HG03095 (cell line): ENCODE measurements around the gene DUSP14.
A peak's percentile ranks its signal among the peaks of the same experiment; 100 is the strongest.
"Not testable (repeated sequence)": the region's sequence is repeated elsewhere in the genome, so short reads cannot be mapped to it uniquely, and the experiment has no call there.

Source experiments
- ATAC-seq: cut with Tn5 transposase; IDR thresholded peaks from one replicate; pipeline ENCODE4 v1.9.1; 2021; ENCODE audit warnings: moderate library complexity; ENCODE audit not compliant: unreplicated experiment

DUSP14 gene

DNA sequence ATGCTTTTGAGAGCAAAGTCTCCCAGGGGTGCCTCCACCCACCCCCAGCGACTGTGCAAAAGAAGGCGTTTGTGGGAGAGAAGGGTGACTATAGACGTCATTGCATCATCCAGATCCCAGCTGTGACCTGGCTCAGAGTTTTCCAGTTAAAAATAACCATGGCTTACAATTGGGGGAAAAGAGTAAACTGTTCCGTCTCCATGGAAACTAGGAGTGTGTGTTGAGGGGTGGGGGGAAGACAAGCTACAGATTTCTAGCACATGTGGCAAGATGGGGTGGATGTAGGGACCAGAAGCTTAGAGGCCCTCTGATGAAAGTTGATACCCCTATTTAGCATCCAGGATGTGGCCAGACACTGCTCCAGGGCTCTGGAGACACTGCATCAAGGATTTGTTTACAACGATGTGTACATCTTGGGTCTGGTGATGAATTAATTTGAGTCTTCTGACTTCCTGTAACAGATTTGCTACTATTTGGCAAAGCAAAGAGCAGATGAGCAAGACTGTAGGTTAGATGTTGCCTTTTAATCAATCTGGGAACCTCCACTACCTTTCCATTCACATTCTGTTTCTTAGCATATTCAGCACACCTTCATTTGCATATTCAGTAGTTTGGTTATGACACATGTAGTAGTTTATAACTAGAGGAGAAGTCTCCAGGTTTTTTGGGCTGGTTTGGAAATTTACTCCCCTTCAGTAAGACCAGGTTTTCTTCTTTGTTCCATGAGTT is 6.2 kb upstream of the DUSP14 start:
- ATAC-seq = no peak

DNA sequence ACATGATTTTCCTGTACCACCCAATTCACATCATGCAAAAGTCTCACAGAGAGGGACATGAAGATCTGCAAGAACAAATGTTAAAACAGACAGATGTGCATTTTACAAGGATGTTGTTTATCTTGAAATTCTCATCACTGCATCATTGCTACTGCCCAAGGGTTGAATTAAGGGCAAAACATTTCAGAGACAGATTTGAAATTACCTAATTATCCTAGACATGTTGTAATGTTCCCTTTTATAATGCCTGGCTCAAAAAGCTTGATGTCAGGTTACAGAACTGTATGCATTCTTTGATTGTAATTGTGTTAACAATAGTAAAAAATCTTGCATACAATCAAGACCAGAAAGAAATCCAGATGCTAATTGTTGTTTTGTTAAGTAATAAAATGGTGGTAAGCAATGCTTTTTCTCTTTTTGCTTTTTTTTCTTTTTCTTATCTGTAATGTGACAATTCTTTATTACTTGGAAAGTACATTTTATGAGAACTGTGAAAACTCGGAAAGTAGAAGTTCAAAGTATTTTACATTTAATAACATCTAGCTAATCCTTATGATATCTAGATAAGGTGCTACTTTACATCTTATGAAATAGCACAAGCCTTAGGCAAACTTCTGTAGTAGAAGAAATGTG is 3.6 kb upstream of the DUSP14 start:
- ATAC-seq = no peak

DNA sequence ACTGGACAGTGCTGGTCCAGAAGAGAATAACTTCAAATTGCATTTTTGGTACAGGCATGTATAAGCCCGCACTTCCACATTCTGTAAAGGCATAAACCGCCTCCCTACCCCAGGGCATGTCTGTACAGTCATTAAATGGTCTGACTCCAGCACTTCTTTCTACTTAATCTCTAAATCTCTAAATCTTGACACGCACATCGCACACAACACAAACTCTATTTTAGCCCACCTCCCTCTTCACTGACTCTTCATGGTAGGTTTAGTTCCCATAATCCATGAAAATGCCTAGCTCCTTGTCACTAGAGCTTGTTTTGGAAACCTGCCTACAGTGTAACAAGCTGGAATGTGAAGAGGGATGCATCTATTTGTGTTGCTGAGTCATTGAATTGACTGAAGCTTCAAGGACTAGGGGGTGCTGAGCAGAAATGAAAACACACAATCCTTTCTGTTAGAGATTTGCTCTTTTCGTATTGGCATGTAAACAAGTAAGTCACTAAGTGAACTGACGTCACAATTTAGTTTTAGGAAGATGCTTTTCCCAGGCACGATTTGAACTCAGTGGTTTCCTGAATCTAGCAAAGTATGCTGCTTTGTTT is 1.6 kb upstream of the DUSP14 start:
- no peak for ATAC-seq

DNA sequence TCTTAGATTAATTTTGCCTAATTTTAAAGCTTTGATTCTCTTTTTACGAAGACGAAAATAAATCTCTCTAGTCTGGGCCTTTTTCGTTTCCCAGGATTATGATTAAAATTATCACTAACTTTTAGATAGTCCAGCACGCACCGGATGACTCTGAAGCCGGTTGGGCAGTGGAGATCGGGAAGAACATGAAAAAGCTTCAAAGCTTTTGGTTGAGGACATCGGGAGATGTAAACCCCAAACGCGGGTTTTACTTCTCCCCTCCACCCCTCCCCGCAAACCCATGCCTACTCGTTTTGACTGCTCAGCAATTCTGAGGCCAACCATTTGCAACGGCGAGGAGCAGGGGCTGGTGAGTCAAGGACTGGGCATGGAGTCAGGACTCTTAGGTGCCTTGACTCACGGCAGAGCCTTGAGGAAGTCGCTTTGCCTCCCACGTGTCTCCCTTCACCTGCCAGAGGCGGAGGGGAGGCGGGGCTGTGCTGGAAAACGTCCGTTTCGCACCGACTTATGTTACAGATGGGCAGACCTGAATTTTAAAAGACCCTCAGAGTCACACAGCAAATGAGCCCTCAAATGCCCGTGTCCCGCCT is 989 bp upstream of the DUSP14 start:
- no peak for ATAC-seq

DNA sequence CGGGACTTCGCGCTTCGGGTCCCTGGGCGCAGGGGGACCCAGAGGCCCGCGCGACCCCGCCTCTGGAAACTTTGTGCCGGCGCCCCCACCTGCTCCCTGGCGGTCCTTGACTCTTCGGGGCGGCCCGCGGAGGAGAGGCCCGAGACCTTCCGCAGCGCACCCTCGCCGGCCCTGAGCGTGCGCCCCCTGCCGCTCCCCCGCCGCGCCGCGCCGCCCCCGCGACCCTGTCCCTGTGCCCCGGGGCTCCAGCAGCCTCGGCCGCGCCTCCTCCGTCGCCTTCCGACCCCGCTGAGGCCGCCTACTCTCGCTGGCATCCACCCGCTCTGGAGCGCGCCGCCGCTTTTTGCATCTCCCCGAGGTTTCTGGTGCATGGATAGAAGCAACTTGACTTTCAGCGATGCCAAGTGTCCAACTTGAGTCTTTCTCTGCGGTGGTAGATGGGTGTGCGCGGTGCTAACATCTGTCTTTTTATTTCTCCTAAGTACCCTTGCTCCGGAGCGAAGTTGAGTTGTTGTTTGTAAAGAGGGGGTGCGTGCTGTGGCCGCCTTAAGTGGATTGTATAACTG is 414 bp downstream of the DUSP14 start:
- peak; percentile 35 for ATAC-seq

DNA sequence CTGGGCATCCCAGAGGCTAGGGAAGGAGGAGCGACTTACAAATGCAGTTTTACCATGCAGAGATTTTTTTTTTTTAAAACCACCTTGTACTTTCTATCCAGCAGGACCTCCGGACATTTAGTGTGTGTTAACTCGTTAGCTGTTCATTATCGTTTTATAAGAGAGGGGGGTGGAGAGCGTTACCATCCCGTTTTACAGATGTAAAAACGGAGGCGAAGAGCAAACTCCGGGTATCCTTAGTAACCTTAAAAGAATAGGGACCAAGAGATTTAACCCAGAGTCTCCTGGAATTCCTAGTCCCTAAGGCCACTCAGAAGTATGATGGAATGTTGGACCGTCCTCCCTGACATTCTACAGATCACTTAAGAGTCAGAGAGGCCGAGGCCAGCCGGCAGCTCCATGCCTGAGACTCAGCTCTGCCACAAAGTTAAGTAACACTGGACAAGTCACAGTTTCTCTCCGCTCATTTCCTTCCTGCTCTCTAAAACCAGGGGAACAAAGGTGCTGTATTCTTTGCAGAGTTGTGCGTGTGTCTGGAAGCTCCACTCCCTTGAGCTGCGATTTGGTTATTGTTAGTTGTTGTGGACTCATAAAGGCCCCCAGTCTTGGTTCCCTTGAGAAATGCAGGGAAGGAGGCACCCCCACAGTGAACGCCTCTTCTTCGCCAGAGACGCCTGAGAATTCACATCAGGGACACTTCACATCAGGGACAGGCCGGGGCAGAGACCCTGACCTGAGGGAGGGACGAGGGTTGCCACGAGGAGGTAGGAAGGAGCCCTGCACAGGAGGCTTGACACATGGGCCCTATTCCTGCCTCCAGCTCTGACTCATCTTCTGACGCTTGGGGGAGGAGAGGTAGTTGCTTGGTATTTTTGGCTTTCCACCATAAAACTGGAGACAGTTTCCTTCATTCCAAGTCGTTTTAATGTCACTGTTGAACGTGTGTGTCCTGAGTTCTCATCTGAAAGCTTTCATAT is 1.2 kb downstream of the DUSP14 start:
- ATAC-seq = no peak

DNA sequence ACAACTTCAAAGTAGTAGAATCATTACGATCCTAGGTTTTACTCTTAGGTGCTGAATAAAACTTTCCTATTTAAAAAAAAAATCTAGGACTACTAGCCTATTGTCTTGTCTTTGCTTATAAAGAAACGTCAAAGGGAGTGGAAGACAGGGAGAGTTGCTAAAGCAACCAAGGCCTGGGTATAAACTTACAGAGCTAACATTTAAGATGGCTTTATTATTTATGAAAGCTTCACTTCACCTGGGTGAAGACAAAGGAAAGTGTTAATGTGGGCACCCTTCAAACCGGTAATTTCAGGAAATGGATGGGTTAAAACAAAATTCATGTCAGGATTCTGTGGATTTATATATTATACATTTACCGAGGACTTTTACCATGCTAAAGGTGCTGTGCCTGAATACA is 2.5 kb downstream of the DUSP14 start:
- no peak for ATAC-seq

DNA sequence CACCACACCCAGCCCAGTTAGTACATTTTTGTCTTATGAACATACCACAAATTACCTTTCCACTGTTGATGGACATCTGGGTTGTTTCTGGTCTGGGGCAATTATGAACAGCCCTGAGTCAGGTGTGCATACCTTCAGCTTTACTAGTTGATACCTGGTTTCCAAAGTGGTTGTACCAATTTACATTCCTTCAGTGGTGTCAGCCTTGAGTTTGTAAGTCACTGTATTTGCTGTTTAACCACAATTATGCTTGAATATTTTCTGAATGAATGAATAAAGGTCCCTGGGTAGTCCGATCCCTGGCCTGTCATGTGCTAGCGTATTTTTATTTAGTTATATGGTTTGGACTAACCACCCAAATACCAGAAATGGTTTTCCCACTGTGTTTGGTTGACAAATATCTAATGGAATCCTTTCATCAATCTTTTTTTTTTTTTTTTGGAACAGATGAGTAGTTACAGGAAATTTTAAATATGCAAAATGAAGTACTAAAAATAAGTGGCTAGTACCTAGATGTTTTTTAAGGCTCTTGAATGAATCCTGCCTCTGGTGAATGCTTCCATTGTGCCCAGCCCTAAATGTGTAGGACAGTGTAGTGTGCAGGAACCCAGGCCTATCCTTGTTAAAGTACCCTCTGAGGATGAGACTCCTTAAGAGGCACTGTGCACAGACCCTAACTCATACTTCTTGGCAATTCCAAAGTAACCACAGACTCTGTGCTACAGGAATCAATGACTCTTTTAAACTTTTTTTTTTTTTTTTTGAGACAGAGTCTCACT is 3.7 kb downstream of the DUSP14 start:
- no peak for ATAC-seq

DNA sequence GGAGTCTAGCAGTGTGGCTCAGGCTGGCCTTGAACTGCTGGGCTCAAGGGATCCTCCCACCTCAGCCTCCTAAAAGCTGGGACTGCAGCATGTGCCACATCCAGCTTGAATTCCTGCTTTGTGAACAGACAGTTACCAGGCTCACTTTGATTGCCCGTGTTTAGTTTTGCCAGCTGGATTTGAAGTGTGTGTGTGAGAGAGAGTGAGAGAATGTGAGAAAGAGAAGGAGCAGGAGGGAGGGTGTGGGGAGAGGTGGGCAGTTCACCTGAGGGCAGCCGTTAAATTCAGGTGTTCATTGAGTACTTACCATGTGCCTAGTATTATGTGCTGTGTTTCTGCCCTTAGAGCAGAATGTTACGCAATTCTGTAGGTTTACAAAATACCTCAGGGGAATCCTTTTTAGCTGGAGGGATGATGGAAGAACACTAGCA is 4.7 kb downstream of the DUSP14 start:
- ATAC-seq = no peak

DNA sequence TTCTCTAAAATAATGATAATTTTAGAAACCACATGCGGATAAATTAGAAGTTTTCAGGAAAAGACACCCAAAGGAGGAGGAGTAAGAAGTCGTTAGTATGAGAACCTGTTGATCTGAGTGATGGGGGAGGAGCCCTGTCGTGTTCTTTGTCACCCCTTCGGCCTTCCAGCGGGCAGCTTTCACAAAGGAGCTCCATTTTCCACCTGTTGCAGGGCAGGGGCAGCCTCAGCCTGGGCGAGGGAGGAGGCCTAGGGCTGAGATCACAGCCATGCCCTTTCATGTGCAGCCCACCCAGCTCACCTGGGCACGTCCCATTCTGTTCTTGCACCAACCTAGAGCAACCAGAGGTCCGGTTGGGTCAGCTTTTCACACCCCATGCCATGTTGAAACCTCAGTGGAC is 5.3 kb downstream of the DUSP14 start:
- ATAC-seq = no peak

DNA sequence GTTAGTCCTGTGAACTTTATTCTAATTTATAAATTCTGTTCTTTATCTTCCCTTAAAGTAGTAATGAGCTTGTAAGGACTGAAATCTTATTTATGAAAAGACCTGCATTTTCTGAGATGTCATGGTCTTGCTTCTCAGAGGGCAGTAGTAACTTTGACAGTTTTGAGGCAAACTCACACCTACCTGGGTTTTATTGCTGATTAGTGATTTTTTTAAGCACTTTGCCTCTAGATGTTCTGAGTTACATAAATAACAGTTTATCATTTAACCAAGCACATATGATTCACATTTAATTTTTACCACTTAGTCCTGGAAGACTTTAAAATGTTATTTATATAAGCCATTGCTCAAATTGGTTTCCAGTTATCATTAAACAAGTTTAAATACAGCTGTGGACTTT is 10.7 kb downstream of the DUSP14 start:
- no peak for ATAC-seq

DNA sequence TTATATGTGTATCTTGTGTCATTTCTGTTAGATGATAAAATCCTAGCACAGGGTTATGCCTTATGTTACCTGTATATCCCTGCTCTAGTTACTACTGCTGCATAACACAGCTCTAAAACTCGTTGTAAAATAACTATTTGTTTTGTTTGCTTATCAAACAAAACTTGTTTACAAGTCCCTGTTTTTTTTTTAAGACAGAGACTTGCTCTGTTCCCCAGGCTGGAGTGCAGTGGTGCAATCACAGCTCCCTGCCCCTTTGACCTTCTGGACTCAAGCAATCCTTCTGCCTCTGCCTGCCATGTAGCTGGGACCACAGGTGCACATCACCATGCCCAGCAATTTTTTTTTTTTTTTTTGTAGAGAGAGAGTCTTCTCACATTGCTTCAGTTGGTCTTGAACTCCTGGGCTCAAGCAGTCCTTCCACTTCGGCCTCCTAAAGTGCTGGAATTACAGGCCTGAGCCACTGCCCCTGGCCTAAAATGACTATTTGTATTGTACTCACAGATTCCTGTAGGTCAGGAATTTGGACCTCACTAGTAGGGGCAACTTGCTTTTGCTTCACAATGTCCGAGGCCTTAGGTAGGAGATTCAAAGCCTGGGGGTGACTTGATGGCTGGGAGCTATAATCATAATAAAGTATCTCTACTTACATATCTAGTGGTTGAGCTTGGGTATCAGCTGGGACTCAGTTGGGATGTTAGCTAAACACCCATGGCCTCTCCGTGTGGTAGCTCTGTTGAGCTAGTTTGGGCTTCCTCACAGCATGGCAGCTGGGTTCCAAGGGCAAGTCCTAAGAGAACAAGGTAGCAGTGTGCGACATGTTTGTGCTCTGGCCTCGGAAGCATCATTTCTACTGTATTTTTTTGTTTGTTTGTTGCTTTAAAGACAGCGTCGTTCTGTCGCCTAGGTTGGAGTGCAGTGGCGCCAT is 12.6 kb downstream of the DUSP14 start:
- ATAC-seq = no peak

DNA sequence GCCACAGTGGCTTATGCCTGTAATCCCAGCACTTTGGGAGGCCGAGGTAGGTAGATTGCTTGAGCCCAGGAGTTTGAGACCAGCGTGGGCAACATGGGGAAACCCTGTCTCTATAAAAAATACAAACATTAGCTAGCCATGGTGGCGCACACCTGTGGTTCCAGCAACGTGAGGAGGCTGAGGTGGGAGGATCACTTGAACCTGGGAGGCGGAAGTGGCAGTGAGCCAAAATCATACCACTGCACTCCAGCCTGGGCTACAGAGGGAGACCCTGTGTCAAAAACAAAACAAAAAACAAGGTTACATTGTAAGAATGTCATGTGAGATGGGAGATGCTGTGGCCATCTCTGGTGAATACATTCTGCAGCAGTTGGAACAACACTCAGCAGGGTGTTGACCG is 13.5 kb downstream of the DUSP14 start:
- ATAC-seq = no peak

DNA sequence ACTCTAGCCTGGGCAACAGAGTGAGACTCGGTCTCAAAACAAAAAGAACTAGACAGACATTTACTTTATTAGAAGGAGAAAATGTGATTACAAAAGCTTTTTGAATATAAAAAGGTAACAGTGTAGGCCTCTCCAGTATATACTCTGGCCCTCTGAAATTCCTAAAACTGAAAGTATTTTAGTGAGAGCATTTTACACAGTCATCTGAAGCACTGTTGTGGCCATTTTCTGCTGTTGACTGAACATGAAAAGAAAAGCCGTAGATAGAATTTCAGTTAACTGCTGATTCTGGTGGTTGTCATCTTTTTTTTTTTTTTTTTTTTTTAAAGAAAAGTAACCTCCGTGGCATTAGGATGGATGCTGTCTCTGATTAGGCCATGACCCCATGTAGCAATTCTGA is 15.6 kb downstream of the DUSP14 start:
- no peak for ATAC-seq

DNA sequence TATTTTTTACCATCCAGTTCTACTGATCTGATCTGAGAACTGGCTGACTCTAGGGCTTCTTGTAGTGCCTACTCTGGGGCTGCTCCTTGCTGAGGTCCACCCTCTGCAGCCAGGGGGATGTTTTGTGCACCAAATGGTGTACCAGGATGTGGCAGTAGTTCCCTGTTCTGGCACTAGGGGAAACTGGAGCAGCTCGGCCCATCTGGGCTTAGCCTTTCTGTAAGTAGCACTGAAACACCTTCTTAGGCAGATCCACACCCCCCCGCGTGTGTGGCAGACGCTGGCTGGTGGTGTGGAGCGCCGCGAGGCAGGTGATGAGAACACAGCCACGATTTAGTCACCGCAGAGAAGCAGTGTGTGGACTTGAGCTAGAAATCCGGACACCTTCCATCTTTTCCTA is 17.0 kb downstream of the DUSP14 start:
- no peak for ATAC-seq

DNA sequence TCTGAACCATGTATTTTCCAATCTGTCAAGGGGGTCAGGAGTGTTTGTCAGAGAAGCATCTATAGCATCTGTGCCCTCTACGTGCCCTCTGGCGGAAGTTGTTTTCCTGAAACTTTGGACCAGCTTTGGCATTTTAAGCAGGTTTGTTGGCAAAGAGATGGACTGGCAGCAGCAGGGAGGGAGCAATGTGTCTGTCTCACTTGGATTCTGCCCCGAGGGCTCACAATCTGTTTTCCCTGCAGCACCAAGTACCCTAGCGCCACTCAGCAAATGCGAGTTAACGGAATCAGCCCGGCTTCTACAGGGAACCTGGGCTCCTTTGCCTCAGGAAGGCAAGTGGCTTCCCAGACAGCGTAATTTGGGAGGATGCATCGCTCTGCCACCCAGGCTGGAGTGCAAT is 17.4 kb downstream of the DUSP14 start:
- ATAC-seq = no peak

DNA sequence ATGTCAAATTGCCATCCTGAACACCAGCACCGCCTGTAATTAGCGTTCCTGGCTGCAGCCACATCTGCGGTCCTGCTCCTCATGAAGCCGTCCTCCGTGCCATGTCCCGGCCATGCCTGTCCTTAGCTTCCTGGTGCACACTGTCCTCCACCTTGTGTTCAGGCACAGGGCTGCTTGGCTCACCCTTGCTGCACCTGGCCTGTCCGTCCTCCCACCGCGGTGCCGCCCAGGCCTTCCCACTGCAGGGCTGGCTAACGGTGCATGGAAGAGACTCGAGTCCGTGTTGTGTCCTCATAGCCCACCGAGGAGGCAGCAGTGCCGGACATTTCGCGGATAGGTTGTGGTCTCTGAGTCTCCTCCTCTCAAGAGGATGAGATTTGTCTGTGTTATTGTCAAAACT is 20.4 kb downstream of the DUSP14 start:
- ATAC-seq = no peak

DNA sequence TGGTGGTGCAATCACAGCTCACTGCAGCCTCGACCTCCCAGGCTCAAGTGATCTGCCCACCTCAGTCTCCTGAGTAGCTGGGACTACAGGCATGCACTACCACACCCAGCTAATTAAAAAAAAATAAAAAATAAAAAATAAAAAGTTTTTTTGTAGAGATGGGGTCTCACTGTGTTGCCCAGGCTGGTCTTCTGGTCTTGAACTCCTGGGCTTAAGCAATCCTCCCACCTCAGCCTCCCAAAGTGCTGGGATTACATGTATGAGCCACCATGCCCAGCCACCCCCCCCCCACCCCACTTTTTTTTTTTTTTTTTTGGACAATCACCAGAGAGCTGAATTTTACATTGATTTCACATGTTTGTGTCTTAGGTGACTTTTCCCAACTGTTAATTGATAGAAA is 22.0 kb downstream of the DUSP14 start:
- ATAC-seq = not testable (repeated sequence)
